GM12892 (cell line): ENCODE data around the gene GSK3B.
"Not testable (repeated sequence)": the region's sequence is repeated elsewhere in the genome, so short reads cannot be mapped to it uniquely, and the experiment has no call there.

Source experiments
- DNase-seq: peaks from one replicate; pipeline ENCODE4 v3.0.0; 2011; ENCODE audit not compliant: insufficient read length
- FAIRE-seq: peaks from 2 replicates; lab custom pipeline; 2011; peaks lifted over from hg19 to GRCh38; lab: Jason Lieb, UNC
- POLR2A ChIP-seq: IDR thresholded peaks from 2 replicates; pipeline ENCODE4 v1.6.1; 2011; ENCODE audit warnings: low read depth, low read length, control low read depth
- POLR2AphosphoS5 ChIP-seq: IDR thresholded peaks from 2 replicates; pipeline ENCODE4 v1.6.1; 2011; ENCODE audit warnings: low read depth, low read length, control low read depth
- TAF1 ChIP-seq: IDR thresholded peaks from 2 replicates; pipeline ENCODE4 v1.6.1; 2011; ENCODE audit warnings: low read depth, mild to moderate bottlenecking, control low read depth, low read length, borderline replicate concordance

GSK3B gene

GRCh38 chr3:120025520-120025919 lies 68.7 kb downstream of the GSK3B start:
- no peak for FAIRE-seq
- no peak for DNase-seq
- TF ChIP-seq POLR2AphosphoS5 (no peak), POLR2A (no peak), TAF1 (no peak)

GRCh38 chr3:120024103-120024502 lies 70.1 kb downstream of the GSK3B start:
- FAIRE-seq: no peak
- no peak for DNase-seq
- TF ChIP-seq TAF1: no peak
- TF ChIP-seq POLR2AphosphoS5: no peak
- no peak for TF ChIP-seq POLR2A

GRCh38 chr3:120022729-120023128 lies 71.5 kb downstream of the GSK3B start:
- no peak for FAIRE-seq
- TF ChIP-seq TAF1 (no peak), POLR2AphosphoS5 (no peak), POLR2A (no peak)
- no peak for DNase-seq

GRCh38 chr3:120021523-120021922 lies 72.7 kb downstream of the GSK3B start:
- TF ChIP-seq TAF1 (no peak), POLR2AphosphoS5 (no peak), POLR2A (no peak)
- no peak for DNase-seq
- FAIRE-seq: peak; percentile 87

- no peak for FAIRE-seq
- TF ChIP-seq POLR2A (no peak), POLR2AphosphoS5 (no peak), TAF1 (no peak)
- no peak for DNase-seq
Measured at GRCh38 chr3:120018299-120018698, 75.9 kb downstream of the GSK3B start.

GRCh38 chr3:120017692-120018091 lies 76.6 kb downstream of the GSK3B start:
- no peak for DNase-seq
- no peak for TF ChIP-seq POLR2AphosphoS5
- no peak for TF ChIP-seq TAF1
- no peak for TF ChIP-seq POLR2A
- peak; percentile 40 for FAIRE-seq

- no peak for TF ChIP-seq TAF1
- no peak for TF ChIP-seq POLR2A
- no peak for TF ChIP-seq POLR2AphosphoS5
- DNase-seq (no peak), FAIRE-seq (no peak)
Measured at GRCh38 chr3:120013481-120013880, 80.8 kb downstream of the GSK3B start.

GRCh38 chr3:120005741-120006140 lies 88.5 kb downstream of the GSK3B start:
- not testable (repeated sequence) for DNase-seq, FAIRE-seq

- FAIRE-seq, DNase-seq: not testable (repeated sequence)
Measured at GRCh38 chr3:120004008-120004498, 90.2 kb downstream of the GSK3B start.

GRCh38 chr3:119998166-119998565 lies 96.1 kb downstream of the GSK3B start:
- TF ChIP-seq TAF1 (no peak), POLR2AphosphoS5 (no peak), POLR2A (no peak)
- DNase-seq: no peak
- FAIRE-seq: no peak

- TF ChIP-seq POLR2AphosphoS5 (no peak), TAF1 (no peak), POLR2A (no peak)
- DNase-seq: no peak
- FAIRE-seq: no peak
Measured at GRCh38 chr3:119990888-119991287, 103.4 kb downstream of the GSK3B start.

- no peak for TF ChIP-seq POLR2A
- no peak for TF ChIP-seq TAF1
- TF ChIP-seq POLR2AphosphoS5: no peak
- no peak for FAIRE-seq
Measured at GRCh38 chr3:119989981-119990655, 104.1 kb downstream of the GSK3B start.

GRCh38 chr3:119986812-119987211 lies 107.4 kb downstream of the GSK3B start:
- DNase-seq, FAIRE-seq: not testable (repeated sequence)

More at GRCh38 chr3:119989981-119990655, 104.1 kb downstream of the GSK3B start:
- DNase-seq: no peak
